ENCODE measurements around the gene GLIS1. TPM values are rescaled to one million over a fixed set of nuclear protein-coding genes. Genes with fewer than 3 reads are reported as not detected.

The GLIS1 gene
- total and polyA plus RNA-seq, 2 experiments from 2014 or later, result 0.22 to 0.61 TPM

DNA sequence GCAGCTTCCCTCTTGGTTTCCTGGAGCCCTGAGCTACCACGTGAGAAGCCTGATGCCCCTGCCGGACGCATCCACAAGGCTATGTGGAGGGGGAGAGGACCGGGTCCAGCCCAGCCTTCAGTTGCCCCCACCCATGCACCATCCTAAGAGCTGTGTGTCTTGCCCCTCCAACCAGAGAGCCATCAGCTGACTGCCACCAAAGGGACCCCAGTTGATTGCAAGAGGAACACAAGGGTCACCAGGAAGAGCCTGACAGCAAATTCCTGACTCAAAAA is 81.5 kb downstream of the GLIS1 start:
- no peaks in the 10 kb centered on the region for H3K36me3 ChIP-seq (ENCODE audit: low read depth)
- H3K4me2 ChIP-seq (ENCODE audit: unreplicated experiment), result no peak overlapping the region
- no peak overlapping the region for H2AFZ ChIP-seq
- no peak overlapping the region for H3K9ac ChIP-seq
- H3K79me2 ChIP-seq (ENCODE audit: insufficient read depth), result no peaks in the 10 kb centered on the region
- no peak overlapping the region for H3K27ac ChIP-seq
- H3K4me3 ChIP-seq, result no peak overlapping the region
- 2 to 15% methylated on average over 4 of the region's 4 CpGs for WGBS, 2 experiments (ENCODE audit: low coverage in 1 of 2, low lambda C conversion rate in 2 of 2, missing lambda C conversion rate in 2 of 2)
- no peak for TF ChIP-seq EZH2 (IDR thresholded peaks at IDR 0.05; ENCODE audit: insufficient read depth, poor library complexity, severe bottlenecking)
- TF ChIP-seq EZH2phosphoT487 (IDR thresholded peaks at IDR 0.05; ENCODE audit: insufficient read depth, low read depth), result no peak
- no peaks in the 10 kb centered on the region for H3K9me2 ChIP-seq (ENCODE audit: insufficient read depth)
- no peaks in the 10 kb centered on the region for H3F3A ChIP-seq (ENCODE audit: insufficient read depth)
- peaks cover 18% of the 10 kb centered on the region for H3K4me1 ChIP-seq (ENCODE audit: insufficient read depth)
- DNase-seq, result no peak
- H4K20me1 ChIP-seq (ENCODE audit: insufficient read depth), result no peaks in the 10 kb centered on the region
- peaks cover 38% of the 10 kb centered on the region for H3K27me3 ChIP-seq (replicated peaks; ENCODE audit: insufficient read depth)
- no peaks in the 10 kb centered on the region for H3K9me3 ChIP-seq (ENCODE audit: low read depth)
- in situ Hi-C loops (cut with MboI), result no loop called here

DNA sequence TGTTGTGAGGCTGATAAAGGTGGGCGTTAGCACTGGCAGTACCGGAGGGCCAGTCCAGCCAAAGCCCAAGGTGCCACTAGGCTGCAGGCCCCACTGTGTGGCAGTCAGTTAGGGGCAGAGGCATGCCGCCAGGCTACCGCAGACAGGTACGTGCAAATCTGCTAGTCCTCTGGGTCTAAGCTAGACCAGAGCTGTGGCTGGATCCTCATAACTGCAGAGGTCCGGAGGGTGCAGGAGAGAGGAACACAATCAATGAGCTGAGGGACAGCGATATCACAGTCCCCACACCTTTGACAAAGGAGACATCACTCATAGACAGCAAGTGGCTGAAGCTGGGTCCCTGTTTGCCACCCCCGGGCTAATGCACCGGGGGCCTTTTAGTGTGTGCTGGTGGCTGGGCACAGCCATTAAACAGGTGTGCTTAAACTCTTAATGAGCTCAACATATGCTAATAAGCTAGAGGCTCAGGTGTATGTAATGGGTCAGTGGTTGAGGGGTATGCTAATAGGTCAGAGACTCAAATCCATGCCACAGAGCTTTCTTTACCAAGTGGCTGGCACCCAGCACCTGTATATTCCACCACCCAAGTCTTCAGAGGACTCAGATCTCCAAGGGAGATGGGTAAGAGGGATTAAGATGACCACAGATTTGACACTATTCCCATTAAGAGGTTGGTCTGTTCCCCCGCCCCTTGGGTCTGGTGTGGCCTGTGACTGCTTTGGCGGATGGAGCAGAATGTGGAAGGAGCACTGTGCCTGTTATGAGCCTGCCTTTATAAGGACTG is 82.0 kb downstream of the GLIS1 start:
- DNase-seq, result no peak
- in situ Hi-C loops (cut with MboI), result no loop called here
- 45 to 46% methylated on average over 11 of the region's 11 CpGs for WGBS, 2 experiments (ENCODE audit: low coverage in 1 of 2, low lambda C conversion rate in 2 of 2, missing lambda C conversion rate in 2 of 2)
- no peak overlapping the region for H3K27ac ChIP-seq
- H2AFZ ChIP-seq, result no peak overlapping the region
- TF ChIP-seq EZH2 (IDR thresholded peaks at IDR 0.05; ENCODE audit: insufficient read depth, poor library complexity, severe bottlenecking) (no peak), EZH2phosphoT487 (IDR thresholded peaks at IDR 0.05; ENCODE audit: insufficient read depth, low read depth) (no peak)
- no peaks in the 10 kb centered on the region for H3F3A ChIP-seq (ENCODE audit: insufficient read depth)
- H3K9me2 ChIP-seq (ENCODE audit: insufficient read depth), result no peaks in the 10 kb centered on the region
- no peaks in the 10 kb centered on the region for H3K36me3 ChIP-seq (ENCODE audit: low read depth)
- peaks cover 38% of the 10 kb centered on the region for H3K27me3 ChIP-seq (replicated peaks; ENCODE audit: insufficient read depth)
- peak overlapping the region; percentile 44 for H3K4me2 ChIP-seq (ENCODE audit: unreplicated experiment)
- no peaks in the 10 kb centered on the region for H4K20me1 ChIP-seq (ENCODE audit: insufficient read depth)
- H3K9ac ChIP-seq, result no peak overlapping the region
- no peaks in the 10 kb centered on the region for H3K9me3 ChIP-seq (ENCODE audit: low read depth)
- no peaks in the 10 kb centered on the region for H3K79me2 ChIP-seq (ENCODE audit: insufficient read depth)
- H3K4me1 ChIP-seq (ENCODE audit: insufficient read depth), result peaks cover 18% of the 10 kb centered on the region
- H3K4me3 ChIP-seq, result no peak overlapping the region

DNA sequence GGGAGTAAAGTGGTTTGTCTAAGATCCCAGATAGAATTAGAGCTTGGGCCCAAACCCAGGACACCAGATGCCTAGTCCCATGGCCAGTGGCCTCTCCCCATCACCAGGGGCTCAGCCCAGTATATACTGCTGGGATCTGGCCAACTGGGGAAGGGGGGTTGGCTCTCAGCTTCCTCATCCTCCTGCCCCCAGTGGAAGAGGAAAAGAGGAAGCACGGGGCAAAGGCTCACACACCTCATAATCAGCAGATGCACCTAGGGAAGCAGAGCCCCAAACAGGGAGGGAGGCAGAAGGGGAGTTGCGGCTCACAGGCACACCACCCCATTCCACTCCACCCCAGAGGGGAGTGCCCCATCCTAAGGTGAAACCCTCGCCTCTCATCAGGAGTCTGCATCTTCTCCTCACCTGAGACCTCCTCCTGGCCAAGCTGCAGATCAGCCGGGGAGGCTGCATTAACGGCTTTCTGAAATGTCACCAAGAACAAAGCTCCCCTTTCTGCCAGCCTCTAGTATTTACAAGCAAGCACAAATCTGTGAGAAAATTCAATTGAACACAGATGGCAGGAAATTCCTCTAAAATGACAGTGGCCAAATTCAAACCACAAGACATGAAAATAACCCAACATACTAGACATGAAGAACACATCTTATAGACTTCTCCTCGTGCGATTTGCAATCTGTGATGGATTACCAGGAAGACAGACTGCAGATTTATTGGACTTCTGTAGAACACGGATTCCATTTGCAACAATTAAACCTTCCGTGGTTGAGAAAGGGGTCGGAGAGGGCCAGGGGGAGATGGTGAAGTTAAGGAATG is 82.8 kb downstream of the GLIS1 start:
- Histone ChIP-seq H3K27ac (no peak overlapping the region), H3K36me3 (ENCODE audit: low read depth) (no peaks in the 10 kb centered on the region), H3K9ac (no peak overlapping the region), H3K79me2 (ENCODE audit: insufficient read depth) (no peaks in the 10 kb centered on the region), H3K4me1 (ENCODE audit: insufficient read depth) (peaks cover 18% of the 10 kb centered on the region), H3K9me3 (ENCODE audit: low read depth) (no peaks in the 10 kb centered on the region), H3K27me3 (replicated peaks; ENCODE audit: insufficient read depth) (peaks cover 40% of the 10 kb centered on the region), H3K4me2 (ENCODE audit: unreplicated experiment) (peak overlapping the region; percentile 44), H4K20me1 (ENCODE audit: insufficient read depth) (no peaks in the 10 kb centered on the region), H3K4me3 (no peak overlapping the region; the same call in 1 of the 2 replicates), H3K9me2 (ENCODE audit: insufficient read depth) (no peaks in the 10 kb centered on the region), H2AFZ (no peak overlapping the region), H3F3A (ENCODE audit: insufficient read depth) (no peaks in the 10 kb centered on the region)
- DNase-seq, result peak; percentile 85
- no peak for TF ChIP-seq EZH2 (IDR thresholded peaks at IDR 0.05; ENCODE audit: insufficient read depth, poor library complexity, severe bottlenecking)
- peak; percentile 95 for TF ChIP-seq EZH2phosphoT487 (IDR thresholded peaks at IDR 0.05; ENCODE audit: insufficient read depth, low read depth)
- in situ Hi-C loops (cut with MboI), result no loop called here
- 5 to 7% methylated on average over 10 of the region's 10 CpGs for WGBS, 2 experiments (ENCODE audit: low coverage in 1 of 2, low lambda C conversion rate in 2 of 2, missing lambda C conversion rate in 2 of 2)

DNA sequence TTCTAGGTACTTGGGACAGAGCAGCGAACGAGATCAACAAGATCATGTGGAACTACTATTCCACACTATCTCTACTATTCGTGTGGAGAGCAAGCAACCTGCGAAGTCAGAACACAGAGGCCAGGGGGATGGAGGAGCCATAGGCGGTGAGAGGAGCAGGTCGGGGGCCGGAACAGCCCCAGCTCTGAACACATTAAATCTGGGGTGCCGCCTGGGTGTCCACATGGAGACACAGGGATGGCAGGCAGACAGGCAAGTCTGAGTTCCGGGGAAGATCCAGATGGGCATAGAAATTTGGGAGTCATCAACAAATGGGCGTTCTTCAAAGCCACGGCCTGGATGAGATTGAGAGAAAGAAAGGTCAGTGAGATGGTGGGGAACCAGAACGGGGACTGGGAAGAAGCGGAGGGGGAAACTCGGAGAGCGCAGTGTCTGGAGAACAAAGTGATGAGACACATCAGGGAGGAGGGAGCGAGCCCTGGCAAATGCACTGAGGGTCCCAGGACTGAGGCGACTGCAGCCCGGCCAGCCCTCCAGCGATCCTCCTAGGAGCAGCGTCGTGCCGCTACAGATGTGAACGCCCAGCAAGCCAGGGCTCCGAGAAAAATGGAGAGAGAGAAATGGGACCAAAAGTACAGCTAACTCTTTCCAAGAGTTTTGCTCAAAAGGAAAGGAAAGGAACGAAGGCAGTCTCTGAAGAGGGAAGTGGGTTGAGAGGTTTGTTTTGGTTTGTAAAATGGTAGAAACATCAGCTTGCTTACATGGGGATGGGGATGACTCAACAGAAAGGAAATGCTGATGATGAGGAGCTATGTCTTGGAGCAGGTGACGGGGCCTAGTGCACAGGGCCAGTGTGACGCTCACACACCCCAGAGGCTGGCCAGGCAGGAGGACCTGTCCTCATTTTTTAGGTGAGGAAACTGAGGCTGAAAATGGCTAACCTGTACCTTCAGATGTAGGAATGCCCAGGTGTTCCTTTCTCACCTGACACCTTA is 84.5 kb downstream of the GLIS1 start:
- no peaks in the 10 kb centered on the region for H4K20me1 ChIP-seq (ENCODE audit: insufficient read depth)
- no peaks in the 10 kb centered on the region for H3K9me3 ChIP-seq (ENCODE audit: low read depth)
- H3K79me2 ChIP-seq (ENCODE audit: insufficient read depth), result no peaks in the 10 kb centered on the region
- no peak overlapping the region for H3K9ac ChIP-seq
- 64 to 66% methylated on average over 27 of the region's 27 CpGs for WGBS, 2 experiments (ENCODE audit: low coverage in 1 of 2, low lambda C conversion rate in 2 of 2, missing lambda C conversion rate in 2 of 2)
- no peak overlapping the region for H2AFZ ChIP-seq
- peaks cover 35% of the 10 kb centered on the region for H3K27me3 ChIP-seq (replicated peaks; ENCODE audit: insufficient read depth)
- in situ Hi-C loops (cut with MboI), result no loop called here
- peaks cover 18% of the 10 kb centered on the region for H3K4me1 ChIP-seq (ENCODE audit: insufficient read depth)
- no peaks in the 10 kb centered on the region for H3K36me3 ChIP-seq (ENCODE audit: low read depth)
- no peaks in the 10 kb centered on the region for H3K9me2 ChIP-seq (ENCODE audit: insufficient read depth)
- no peak overlapping the region for H3K4me3 ChIP-seq
- peak; percentile 71 for DNase-seq
- H3F3A ChIP-seq (ENCODE audit: insufficient read depth), result no peaks in the 10 kb centered on the region
- no peak overlapping the region for H3K27ac ChIP-seq
- TF ChIP-seq EZH2phosphoT487 (IDR thresholded peaks at IDR 0.05; ENCODE audit: insufficient read depth, low read depth) (no peak), EZH2 (IDR thresholded peaks at IDR 0.05; ENCODE audit: insufficient read depth, poor library complexity, severe bottlenecking) (no peak)
- H3K4me2 ChIP-seq (ENCODE audit: unreplicated experiment), result peak overlapping the region; percentile 2

Data from GM23248 (cell line).